Small intestine (tissue), 7 donors: Measurements from ENCODE around the gene VASN. TPM values are rescaled to one million over a fixed set of nuclear protein-coding genes. Genes with fewer than 3 reads are reported as not detected.

Source experiments
- DNase-seq, 2 donors: peaks; one replicate each; pipeline versions ENCODE4 v3.0.0 to v3.0.0-alpha.2; 2013
- FAIRE-seq: peaks from 2 replicates; lab custom pipeline; 2012; peaks lifted over from hg19 to GRCh38; lab: Jason Lieb, UNC
- H3K27ac ChIP-seq, 3 donors: one replicate each; pipeline ENCODE4 v1.5.1; 2013; ENCODE audit warnings: low read length in 2 of 3, mild to moderate bottlenecking in 2 of 3, control low read depth in 1 of 3, inconsistent platforms in 1 of 3, low read depth in 1 of 3, moderate library complexity in 1 of 3
- H3K27me3 ChIP-seq, 3 donors: one replicate each; pipeline ENCODE4 v1.6.1; 2013; ENCODE audit warnings: low read length in 3 of 3, inconsistent platforms in 1 of 3; ENCODE audit not compliant: control insufficient read depth in 3 of 3, insufficient read depth in 3 of 3
- H3K36me3 ChIP-seq, 3 donors: one replicate each; pipeline ENCODE4 v1.6.1; 2013; ENCODE audit warnings: low read length in 3 of 3, inconsistent platforms in 1 of 3, low read depth in 1 of 3, mild to moderate bottlenecking in 1 of 3, moderate library complexity in 1 of 3; ENCODE audit not compliant: control insufficient read depth in 3 of 3, insufficient read depth in 2 of 3
- H3K4me1 ChIP-seq, 3 donors: one replicate each; pipeline ENCODE4 v1.6.1; 2013; ENCODE audit warnings: low read length in 2 of 3, inconsistent platforms in 1 of 3, low read depth in 1 of 3, mild to moderate bottlenecking in 1 of 3, moderate library complexity in 1 of 3; ENCODE audit not compliant: control insufficient read depth in 3 of 3, insufficient read depth in 2 of 3
- H3K4me3 ChIP-seq, 3 donors: one replicate each; pipeline ENCODE4 v1.5.1; 2013; ENCODE audit warnings: low read length in 3 of 3, control low read depth in 1 of 3, inconsistent platforms in 1 of 3, low read depth in 1 of 3, mild to moderate bottlenecking in 1 of 3, moderate library complexity in 1 of 3
- H3K9me3 ChIP-seq, 2 donors: one replicate each; pipeline ENCODE4 v1.6.1; 2013; ENCODE audit warnings: low read depth in 1 of 2, low read length in 1 of 2; ENCODE audit not compliant: control insufficient read depth in 2 of 2, insufficient read depth in 1 of 2
- WGBS, 3 donors: extraction: QIAGEN DNeasy Blood & Tissue Kit; methylation state at CpG; one replicate each; pipeline ENCODE4 v1.1.7; 2013; 5-methylcytosine and 5-hydroxymethylcytosine counted together
- polyA plus RNA-seq, 4 donors: library from polyadenylated mRNA; stranded (reverse) in 3 of 4; unstranded in 1 of 4; fragments of 200-250 nt in 3 of 4; fragments of 120-200 nt in 1 of 4; gene quantifications; one replicate each; pipeline versions ENCODE4 v1.2.1 to v1.2.3, GENCODE V29; 2013
- donor health status: healthy with polysubstance abuse.
- donor health status: control.
- donor health status: control.
- donor health status: Bipolar disorder and iron deficiency.
- donor health status: healthy.

VASN gene
- polyA plus RNA-seq, 4 donors: 0.45 to 11.4 (median 2.2) TPM

GRCh38 chr16:4376126-4376892 lies 4.7 kb downstream of the VASN start:
- DNase-seq (no peak), FAIRE-seq (no peak)
- peak overlapping the region in 1 of 3 donors; percentile 69 for H3K27ac ChIP-seq

GRCh38 chr16:4376893-4377572 lies 5.4 kb downstream of the VASN start:
- peak overlapping the region in 1 of 3 donors; percentile 19 for H3K27ac ChIP-seq
- H3K27me3 ChIP-seq: no peaks in the 10 kb centered on the region
- DNase-seq (no peak), FAIRE-seq (no peak)
- WGBS, 3 donors: 78 to 87% (median 82%) methylated on average over 26 to 27 of the region's 27 CpGs
- peaks cover 0 to 65% (median 8%) of the 10 kb centered on the region in 3 donors for H3K36me3 ChIP-seq
- peaks cover 0 to 34% (median 4%) of the 10 kb centered on the region in 3 donors for H3K4me1 ChIP-seq
- H3K9me3 ChIP-seq: no peaks in the 10 kb centered on the region
- H3K4me3 ChIP-seq: no peak overlapping the region

More at GRCh38 chr16:4376126-4376892, 4.7 kb downstream of the VASN start:
- Histone ChIP-seq H3K36me3 (peaks cover 0 to 58% (median 8%) of the 10 kb centered on the region in 3 donors), H3K4me3 (no peak overlapping the region), H3K4me1 (peaks cover 2 to 36% (median 4%) of the 10 kb centered on the region in 3 donors), H3K27me3 (no peaks in the 10 kb centered on the region), H3K9me3 (no peaks in the 10 kb centered on the region)
- WGBS, 3 donors: 66 to 90% (median 87%) methylated on average over 27 to 31 of the region's 31 CpGs

GRCh38 chr16:4377573-4378154 lies 6.0 kb downstream of the VASN start:
- no peak for DNase-seq
- Histone ChIP-seq H3K27me3 (no peaks in the 10 kb centered on the region), H3K4me1 (peaks cover 0 to 27% (median 0%) of the 10 kb centered on the region in 3 donors), H3K27ac (peak overlapping the region in 1 of 3 donors; percentile 17), H3K36me3 (peaks cover 0 to 71% (median 11%) of the 10 kb centered on the region in 3 donors), H3K4me3 (no peak overlapping the region), H3K9me3 (no peaks in the 10 kb centered on the region)
- whole genome bisulfite sequencing, 3 donors: 82 to 85% (median 83%) methylated on average over 12 of the region's 12 CpGs
- no peak for FAIRE-seq

GRCh38 chr16:4378161-4378666 lies 6.6 kb downstream of the VASN start:
- H3K4me1 ChIP-seq: peaks cover 0 to 22% (median 0%) of the 10 kb centered on the region in 3 donors
- DNase-seq: no peak

GRCh38 chr16:4378999-4379690 lies 7.5 kb downstream of the VASN start:
- no peak overlapping the region for H3K27ac ChIP-seq
- no peak for FAIRE-seq
- 85 to 87% (median 85%) methylated on average over 19 to 21 of the region's 21 CpGs for WGBS, 3 donors

More at GRCh38 chr16:4378161-4378666, 6.6 kb downstream of the VASN start:
- Histone ChIP-seq H3K9me3 (no peaks in the 10 kb centered on the region), H3K36me3 (peaks cover 0 to 74% (median 15%) of the 10 kb centered on the region in 3 donors), H3K4me3 (no peak overlapping the region), H3K27me3 (no peaks in the 10 kb centered on the region), H3K27ac (peak overlapping the region in 1 of 3 donors; percentile 17)
- FAIRE-seq: no peak
- WGBS, 3 donors: 77 to 85% (median 84%) methylated on average over 12 to 15 of the region's 15 CpGs

GRCh38 chr16:4380119-4381063 lies 8.7 kb downstream of the VASN start:
- Histone ChIP-seq H3K4me3 (no peak overlapping the region), H3K27me3 (no peaks in the 10 kb centered on the region), H3K4me1 (peaks cover 0 to 4% (median 0%) of the 10 kb centered on the region in 3 donors), H3K9me3 (no peaks in the 10 kb centered on the region), H3K27ac (no peak overlapping the region), H3K36me3 (peaks cover 0 to 88% (median 15%) of the 10 kb centered on the region in 3 donors)
- FAIRE-seq (no peak), DNase-seq (no peak)
- 78 to 93% (median 91%) methylated on average over 22 to 26 of the region's 26 CpGs for WGBS, 3 donors

More at GRCh38 chr16:4378999-4379690, 7.5 kb downstream of the VASN start:
- H3K27me3 ChIP-seq: no peaks in the 10 kb centered on the region
- no peaks in the 10 kb centered on the region for H3K9me3 ChIP-seq
- H3K4me3 ChIP-seq: no peak overlapping the region
- peaks cover 0 to 79% (median 15%) of the 10 kb centered on the region in 3 donors for H3K36me3 ChIP-seq
- no peak for DNase-seq
- peaks cover 0 to 14% (median 0%) of the 10 kb centered on the region in 3 donors for H3K4me1 ChIP-seq
